PC-3 (cell line): ENCODE results near the gene SKIDA1.

Experiments
- CTCF ChIP-seq: fragments of 300-600 bp; sonication (generic); conservative IDR thresholded peaks from 2 replicates; pipeline ENCODE4 v1.5.1; 2017; ENCODE audit warnings: antibody characterized with exemption, low read depth, mild to moderate bottlenecking, low read length
- EZH2 ChIP-seq: fragments of 300-600 bp; sonication (generic); IDR thresholded peaks from one replicate; pipeline ENCODE4 v1.6.1; 2017; ENCODE audit warnings: antibody characterized with exemption, mild to moderate bottlenecking, low read length; ENCODE audit not compliant: unreplicated experiment
- EZH2phosphoT487 ChIP-seq: fragments of 300-600 bp; sonication (generic); IDR thresholded peaks from 2 replicates; pipeline ENCODE4 v1.6.1; 2018; ENCODE audit warnings: mild to moderate bottlenecking, antibody characterized with exemption, low read length, borderline replicate concordance

- TF ChIP-seq CTCF (no peak), EZH2 (no peak), EZH2phosphoT487 (no peak)
Measured at GRCh38 chr10:21547246-21547645, 21.8 kb upstream of the SKIDA1 start.
